IMR-90 (cell line): ENCODE data around the gene CST7. TPM values are rescaled to one million over a fixed set of nuclear protein-coding genes. Genes with fewer than 3 reads are reported as not detected.

ENCODE experiments used
- ATAC-seq: fragments of 200-7000 bp; cut with Tn5 transposase; 2 replicates; pipeline ENCODE4 v1.9.1; 2020; ENCODE audit warnings: low read depth, mild to moderate bottlenecking, moderate library complexity
- BruUV-seq: library from RNA; stranded (reverse); fragments of 400-500 nt; replicated peaks from 2 replicates; lab custom pipeline; 2021; lab: Mats Ljungman, UMichigan
- CTCF ChIA-PET: fragments of 300-600 bp; formaldehyde crosslinking; extraction: SDS; loops from one replicate; lab custom pipeline; 2021; ENCODE audit warnings: antibody characterized with exemption; lab: Yijun Ruan, JAX
- POLR2A ChIA-PET: fragments of 300-600 bp; sonication (Branson Sonifier 250); formaldehyde crosslinking; loops from one replicate; lab custom pipeline; 2022; ENCODE audit warnings: antibody characterized with exemption; ENCODE audit not compliant: unreplicated experiment; lab: Charles Lee
- DNase-seq: peaks from one replicate; pipeline ENCODE4 v3.0.0; 2013
- H2AFZ ChIP-seq: replicated peaks from 2 replicates; pipeline ENCODE3; 2013; ENCODE audit warnings: low read length, mild to moderate bottlenecking; ENCODE audit not compliant: poor library complexity
- H2AK5ac ChIP-seq: 2 replicates; pipeline ENCODE4 v1.6.1; 2013; ENCODE audit warnings: low read depth, low read length, inconsistent platforms
- H2AK9ac ChIP-seq: replicated peaks from 2 replicates; pipeline ENCODE3; 2013; ENCODE audit warnings: mild to moderate bottlenecking, low read depth, low read length, moderate library complexity; ENCODE audit not compliant: poor library complexity
- H2BK120ac ChIP-seq: 2 replicates; pipeline ENCODE4 v1.6.1; 2013; ENCODE audit warnings: low read depth, low read length, inconsistent platforms
- H2BK15ac ChIP-seq: 3 replicates; pipeline ENCODE4 v1.6.1; 2013; ENCODE audit warnings: low read depth, low read length, inconsistent platforms
- H2BK20ac ChIP-seq: 2 replicates; pipeline ENCODE4 v1.6.1; 2013; ENCODE audit warnings: low read depth, mild to moderate bottlenecking, inconsistent platforms, low read length, moderate library complexity
- H2BK5ac ChIP-seq: 2 replicates; pipeline ENCODE4 v1.6.1; 2013; ENCODE audit warnings: mild to moderate bottlenecking, low read depth, low read length, inconsistent platforms; ENCODE audit not compliant: poor library complexity, severe bottlenecking
- H3K14ac ChIP-seq: replicated peaks from 2 replicates; pipeline ENCODE4 v1.6.1; 2013; ENCODE audit warnings: low read depth, low read length, inconsistent platforms
- H3K18ac ChIP-seq: 2 replicates; pipeline ENCODE4 v1.6.1; 2013; ENCODE audit warnings: low read depth, low read length, control low read depth
- H3K23ac ChIP-seq: 2 replicates; pipeline ENCODE4 v1.6.1; 2013; ENCODE audit warnings: low read depth, low read length, inconsistent platforms
- H3K27ac ChIP-seq: 2 replicates; pipeline ENCODE4 v1.5.1; 2013; ENCODE audit warnings: mild to moderate bottlenecking, control low read depth, low read length; ENCODE audit not compliant: insufficient read depth
- H3K27me3 ChIP-seq: 2 replicates; pipeline ENCODE4 v1.6.1; 2013; ENCODE audit warnings: low read length; ENCODE audit not compliant: control insufficient read depth, insufficient read depth
- H3K36me3 ChIP-seq: 2 replicates; pipeline ENCODE4 v1.6.1; 2013; ENCODE audit warnings: low read length, mixed read lengths; ENCODE audit not compliant: control insufficient read depth, insufficient read depth
- H3K4ac ChIP-seq: 2 replicates; pipeline ENCODE4 v1.6.1; 2013; ENCODE audit warnings: low read depth, low read length, inconsistent platforms
- H3K4me1 ChIP-seq: 2 replicates; pipeline ENCODE4 v1.6.1; 2013; ENCODE audit warnings: low read length, mixed read lengths; ENCODE audit not compliant: control insufficient read depth, insufficient read depth
- H3K4me2 ChIP-seq: 2 replicates; pipeline ENCODE4 v1.6.1; 2013; ENCODE audit warnings: low read depth, mild to moderate bottlenecking, control low read depth, low read length, moderate library complexity
- H3K4me3 ChIP-seq: 2 replicates; pipeline ENCODE4 v1.5.1; 2013; ENCODE audit warnings: low read depth, mild to moderate bottlenecking, control low read depth, low read length, moderate library complexity; ENCODE audit not compliant: insufficient read depth
- H3K56ac ChIP-seq: 2 replicates; pipeline ENCODE4 v1.6.1; 2013; ENCODE audit warnings: low read length, inconsistent platforms; ENCODE audit not compliant: insufficient read depth; ENCODE audit errors: extremely low read depth
- H3K79me1 ChIP-seq, 2 experiments: 2 replicates each; pipeline ENCODE4 v1.6.1; 2013; ENCODE audit warnings: low read length in 2 of 2, inconsistent platforms in 1 of 2, low read depth in 1 of 2
- H3K9ac ChIP-seq: 2 replicates; pipeline ENCODE4 v1.6.1; 2013; ENCODE audit warnings: low read depth, low read length, control low read depth
- H3K9me1 ChIP-seq: 2 replicates; pipeline ENCODE4 v1.6.1; 2013; ENCODE audit warnings: low read length, inconsistent platforms; ENCODE audit not compliant: insufficient read depth
- H3K9me3 ChIP-seq: 2 replicates; pipeline ENCODE4 v1.6.1; 2013; ENCODE audit warnings: low read length; ENCODE audit not compliant: control insufficient read depth, insufficient read depth
- H4K20me1 ChIP-seq: 2 replicates; pipeline ENCODE4 v1.6.1; 2013; ENCODE audit warnings: low read length, inconsistent platforms; ENCODE audit not compliant: insufficient read depth
- H4K5ac ChIP-seq: 2 replicates; pipeline ENCODE4 v1.6.1; 2013; ENCODE audit warnings: mild to moderate bottlenecking, low read depth, low read length, control low read depth
- H4K8ac ChIP-seq, 2 experiments: 2 replicates each; pipeline ENCODE4 v1.6.1; 2013; ENCODE audit warnings: low read depth in 2 of 2, low read length in 2 of 2, control low read depth in 1 of 2, inconsistent platforms in 1 of 2
- H4K91ac ChIP-seq: 2 replicates; pipeline ENCODE4 v1.6.1; 2013; ENCODE audit warnings: low read depth, low read length, inconsistent platforms; ENCODE audit not compliant: insufficient read depth
- CHD1 ChIP-seq: IDR thresholded peaks from 2 replicates; pipeline ENCODE4 v1.6.1; 2012; ENCODE audit warnings: low read depth, low read length, improper control_type of control experiment
- ELK1 ChIP-seq: fragments of 150-350 bp; IDR thresholded peaks from 2 replicates; pipeline ENCODE4 v1.6.1; 2016; ENCODE audit warnings: low read depth, mild to moderate bottlenecking, low read length, moderate library complexity, borderline replicate concordance
- MAFK ChIP-seq: IDR thresholded peaks from 2 replicates; pipeline ENCODE4 v1.6.1; 2012; ENCODE audit warnings: low read depth, low read length, improper control_type of control experiment
- MXI1 ChIP-seq: IDR thresholded peaks from 2 replicates; pipeline ENCODE4 v1.6.1; 2012; ENCODE audit warnings: low read depth, mild to moderate bottlenecking, low read length, moderate library complexity, borderline replicate concordance
- POLR2A ChIP-seq: IDR thresholded peaks from 2 replicates; pipeline ENCODE4 v1.6.1; 2012; ENCODE audit warnings: mild to moderate bottlenecking, low read depth, low read length
- RAD21 ChIP-seq: IDR thresholded peaks from 2 replicates; pipeline ENCODE4 v1.6.1; 2012; ENCODE audit warnings: low read length, improper control_type of control experiment
- RCOR1 ChIP-seq: IDR thresholded peaks from 2 replicates; pipeline ENCODE4 v1.6.1; 2012; ENCODE audit warnings: mild to moderate bottlenecking, low read length, improper control_type of control experiment; ENCODE audit not compliant: insufficient replicate concordance
- RFX5 ChIP-seq: IDR thresholded peaks from 2 replicates; pipeline ENCODE4 v1.8.0; 2012; ENCODE audit warnings: low read depth, mild to moderate bottlenecking, low read length, moderate library complexity
- WGBS, 2 experiments: methylation state at CpG; one replicate each; pipeline versions ENCODE4 v1.1.5 to v1.1.7; 2013; ENCODE audit warnings: missing lambda C conversion rate in 2 of 2; ENCODE audit not compliant: insufficient read length in 1 of 2; ENCODE audit errors: extremely low coverage in 2 of 2; 5-methylcytosine and 5-hydroxymethylcytosine counted together
- dilution Hi-C: fragments of 300-500 bp; cut with HindIII; formaldehyde crosslinking; loops from one replicate; pipeline ENCODE4 v1.14.3; 2018; ENCODE audit warnings: low sequenced_read_pairs; ENCODE audit not compliant: unreplicated experiment
- in situ Hi-C: fragments of 300-500 bp; cut with MboI; formaldehyde crosslinking; loops from 3 replicates; pipeline ENCODE4 v1.14.3; 2019; ENCODE audit warnings: low sequenced_read_pairs, inconsistent platforms, mixed read lengths
- intact Hi-C: fragments of 100-400 bp; cut with micrococcal nuclease; formaldehyde crosslinking; loops from 2 replicates; pipeline ENCODE4 v1.10.0; 2022
- polyA plus RNA-seq, 3 experiments: library from polyadenylated mRNA; depleted of rRNA; stranded (reverse); fragments of >200 nt; gene quantifications; 2 replicates each; pipeline ENCODE4 v1.2.3, GENCODE V29; 2012; ENCODE audit warnings: low replicate concordance in 1 of 3
- total RNA-seq: library from RNA; depleted of rRNA; stranded (reverse); fragments of >200 nt; gene quantifications from 2 replicates; pipeline ENCODE4 v1.2.3, GENCODE V29; 2012

Gene CST7
- total and polyA plus RNA-seq, 2 of the 4 experiments (the other 2 are of a cell fraction), result not detected

- no peak for TF ChIP-seq ELK1
Measured at GRCh38 chr20:24961384-24962181, 12.5 kb downstream of the CST7 start (continued).

DNA sequence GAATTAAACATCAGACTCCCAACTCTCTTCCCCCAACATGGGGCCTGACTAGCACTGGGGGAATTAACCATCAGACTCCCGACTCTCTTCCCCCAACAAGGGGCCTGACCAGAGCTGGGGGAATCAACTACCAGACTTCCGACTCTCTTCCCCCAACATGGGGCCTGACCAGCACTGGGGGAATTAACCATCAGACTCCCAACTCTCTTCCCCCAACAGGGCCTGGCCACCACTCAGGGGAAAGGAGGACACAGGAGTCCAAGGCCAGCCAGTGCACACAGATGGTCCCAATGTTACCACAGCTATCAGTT is 13.1 kb downstream of the CST7 start:
- CTCF ChIA-PET, result no interaction called here
- H3K18ac ChIP-seq, result no peak overlapping the region
- ATAC-seq, result no peak

More for the DNA sequence above, 13.1 kb downstream of the CST7 start:
- H2BK5ac ChIP-seq, result no peak overlapping the region
- no peak overlapping the region for H2BK20ac ChIP-seq
- no peaks in the 10 kb centered on the region for H3K4me1 ChIP-seq
- no peak overlapping the region for H3K56ac ChIP-seq
- H3K14ac ChIP-seq, result no peak overlapping the region
- POLR2A ChIA-PET, result no interaction called here
- dilution Hi-C loops, result no loop called here
- no peak overlapping the region for H4K91ac ChIP-seq
- intact Hi-C loops, result no loop called here
- TF ChIP-seq POLR2A (no peak), RAD21 (no peak), RCOR1 (no peak), RFX5 (no peak), MXI1 (no peak), CHD1 (no peak), MAFK (no peak)
- H4K20me1 ChIP-seq, result no peaks in the 10 kb centered on the region
- H4K5ac ChIP-seq, result no peak overlapping the region
- H3K4me3 ChIP-seq, result no peak overlapping the region
- no peak overlapping the region for H2AK9ac ChIP-seq
- BruUV-seq, result no TSS peak
- no peaks in the 10 kb centered on the region for H3K27me3 ChIP-seq
- peaks cover 35% of the 10 kb centered on the region for H3K36me3 ChIP-seq
- no peak overlapping the region for H3K4me2 ChIP-seq
- no peak overlapping the region for H3K9ac ChIP-seq
- H4K8ac ChIP-seq, result no peak overlapping the region
- no peak overlapping the region for H2BK15ac ChIP-seq
- no peaks in the 10 kb centered on the region for H3K79me1 ChIP-seq
- H3K4ac ChIP-seq, result no peak overlapping the region
- H2AFZ ChIP-seq, result no peak overlapping the region
- H2BK120ac ChIP-seq, result no peak overlapping the region
- DNase-seq, result no peak
- WGBS, 2 experiments, result no CpG with 5 or more reads among the region's 2 CpGs
- in situ Hi-C loops, result no loop called here
- no peak overlapping the region for H3K23ac ChIP-seq
- H3K9me3 ChIP-seq, result no peaks in the 10 kb centered on the region
- H2AK5ac ChIP-seq, result no peak overlapping the region
- H3K27ac ChIP-seq, result no peak overlapping the region
- H3K9me1 ChIP-seq, result 0 out of 2 replicates have a peak, but pooled peaks cover 2% of the 10 kb centered on the region
